HG03108 (cell line): ENCODE data around the gene DHRS3.

ENCODE experiments used
- ATAC-seq: cut with Tn5 transposase; IDR thresholded peaks from one replicate; pipeline ENCODE4 v1.9.1; 2021; ENCODE audit warnings: moderate library complexity; ENCODE audit not compliant: unreplicated experiment

DHRS3 gene

GRCh38 chr1:12617511-12617900 is 504 bp downstream of the DHRS3 start:
- ATAC-seq = no peak

DNA sequence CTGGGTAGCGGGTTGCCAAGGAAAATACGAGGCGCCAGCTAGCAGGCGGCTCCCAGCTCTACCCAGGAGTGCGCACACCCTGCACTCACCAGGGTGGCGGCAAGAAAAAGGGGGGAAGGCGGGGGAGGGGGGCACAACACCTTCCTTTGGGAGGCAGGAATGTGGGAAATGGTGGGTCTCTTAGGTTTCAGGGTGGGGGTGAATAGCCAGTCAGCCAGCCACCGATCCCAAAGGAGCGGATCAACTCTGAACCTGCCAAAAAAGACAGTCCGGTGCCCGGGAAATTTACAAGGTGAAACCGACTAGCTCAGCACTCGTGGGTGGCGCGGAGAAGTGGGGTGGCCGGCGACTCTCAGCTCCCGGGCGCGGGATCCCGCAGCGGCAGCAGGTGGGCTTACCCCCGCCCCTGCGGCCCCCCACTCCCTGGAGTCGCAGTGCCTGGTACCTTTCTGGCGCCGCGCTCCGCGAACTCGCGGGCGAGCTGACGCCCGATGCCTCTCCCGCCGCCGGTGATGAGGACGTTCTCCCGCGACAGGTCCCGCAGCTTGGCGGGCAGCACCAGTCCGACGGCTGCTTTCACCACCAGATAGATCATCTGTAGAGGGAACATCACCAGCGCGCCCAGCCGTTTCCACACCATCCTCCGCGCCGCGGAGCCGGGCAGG is 1.2 kb downstream of the DHRS3 start:
- ATAC-seq = no peak

GRCh38 chr1:12615865-12616708 is 1.9 kb downstream of the DHRS3 start:
- ATAC-seq = no peak

DNA sequence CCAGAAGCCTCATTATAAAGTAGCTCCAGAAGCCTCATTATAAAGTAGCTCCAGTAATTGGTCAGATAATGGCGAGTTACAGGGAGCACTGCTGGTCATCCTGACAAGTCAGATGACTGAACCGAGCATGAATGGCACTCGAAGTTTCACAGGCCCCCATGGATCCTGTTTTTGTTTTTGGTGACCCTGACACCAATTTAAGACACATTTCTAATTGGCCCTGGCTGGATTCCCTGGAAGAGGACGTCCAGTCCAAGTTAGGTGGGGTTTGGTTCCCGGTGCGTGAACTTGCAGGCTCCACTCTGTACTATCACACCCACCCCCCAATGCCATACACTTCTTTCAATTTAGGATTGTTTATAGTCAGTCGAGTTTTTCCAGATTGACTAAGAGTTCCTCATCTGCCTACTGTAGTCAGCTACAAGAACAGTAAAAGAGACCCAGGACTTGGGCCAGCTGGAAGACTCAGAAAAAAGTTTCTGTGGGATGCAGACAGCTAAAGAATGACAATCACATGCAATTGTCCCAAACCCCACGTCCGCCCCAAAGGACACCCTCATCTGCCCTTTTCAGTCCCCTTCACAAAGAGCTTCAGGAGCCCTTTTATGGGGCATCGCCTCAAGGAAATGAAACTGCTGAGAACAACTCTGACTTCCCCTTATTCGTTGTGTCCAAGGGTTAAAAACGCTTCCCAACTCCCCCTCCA is 2.7 kb downstream of the DHRS3 start:
- no peak for ATAC-seq

DNA sequence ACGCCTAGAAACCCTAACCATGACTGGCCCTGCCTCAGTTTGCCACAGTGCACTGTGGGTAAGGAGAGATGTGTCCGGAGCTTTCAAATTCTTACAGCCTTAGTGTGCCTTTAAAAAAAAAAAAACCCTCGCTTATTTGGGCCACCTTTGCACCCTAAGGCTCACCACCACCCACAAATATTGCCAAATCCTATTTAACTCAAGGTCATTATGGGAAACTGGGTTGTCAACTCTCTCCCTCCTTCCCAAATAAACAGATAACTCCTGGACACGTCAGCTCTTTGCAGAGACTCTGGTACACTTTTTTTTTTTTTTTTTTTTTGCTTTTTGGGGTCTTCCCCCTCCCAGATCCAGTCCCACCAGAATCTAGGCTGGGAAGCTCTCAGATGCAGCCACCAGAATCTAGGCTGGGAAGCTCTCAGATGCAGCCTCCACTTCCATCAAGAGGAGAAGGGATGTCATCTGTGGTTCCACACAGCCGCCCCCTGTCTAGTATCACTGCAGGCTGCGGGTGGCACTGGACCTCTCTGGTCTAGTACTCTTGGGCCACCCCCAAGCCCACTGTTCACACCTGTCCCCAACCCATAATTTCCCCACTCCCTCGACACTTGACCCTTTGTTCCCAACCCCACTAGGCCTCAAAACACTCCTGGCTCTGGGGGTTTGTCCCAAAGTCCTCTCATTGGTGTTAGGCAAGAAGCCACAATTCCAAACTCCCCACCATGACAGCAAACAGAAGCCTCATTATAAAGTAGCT is 3.4 kb downstream of the DHRS3 start:
- ATAC-seq = no peak

DNA sequence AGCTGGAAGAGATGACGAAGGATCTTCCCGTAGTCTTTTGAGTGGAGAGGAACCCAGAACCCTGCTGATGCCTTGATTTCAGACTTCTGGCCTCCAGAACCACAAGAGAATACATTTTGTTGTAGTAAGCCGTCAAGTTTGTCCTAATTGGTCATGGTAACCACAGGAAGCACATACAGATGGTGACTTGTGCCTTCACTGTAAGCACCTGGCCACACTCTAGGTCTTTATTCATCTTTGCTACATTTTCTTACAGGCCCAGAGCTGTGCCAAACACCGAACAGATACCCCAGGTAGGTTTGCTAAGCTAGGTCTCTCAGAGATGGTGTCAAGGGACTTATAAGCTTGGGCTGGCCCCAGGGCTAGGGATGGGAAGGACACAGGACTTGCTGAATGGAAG is 4.8 kb downstream of the DHRS3 start:
- ATAC-seq = no peak

GRCh38 chr1:12610941-12611340 is 7.1 kb downstream of the DHRS3 start:
- ATAC-seq = no peak

GRCh38 chr1:12610305-12610935 is 7.6 kb downstream of the DHRS3 start:
- no peak for ATAC-seq

GRCh38 chr1:12609469-12610003 is 8.5 kb downstream of the DHRS3 start:
- ATAC-seq = no peak

- ATAC-seq = no peak
These were observed 9.6 kb downstream of the DHRS3 start for GRCh38 chr1:12608311-12608957.

- no peak for ATAC-seq
These were observed 10.7 kb downstream of the DHRS3 start for GRCh38 chr1:12607263-12607662.

DNA sequence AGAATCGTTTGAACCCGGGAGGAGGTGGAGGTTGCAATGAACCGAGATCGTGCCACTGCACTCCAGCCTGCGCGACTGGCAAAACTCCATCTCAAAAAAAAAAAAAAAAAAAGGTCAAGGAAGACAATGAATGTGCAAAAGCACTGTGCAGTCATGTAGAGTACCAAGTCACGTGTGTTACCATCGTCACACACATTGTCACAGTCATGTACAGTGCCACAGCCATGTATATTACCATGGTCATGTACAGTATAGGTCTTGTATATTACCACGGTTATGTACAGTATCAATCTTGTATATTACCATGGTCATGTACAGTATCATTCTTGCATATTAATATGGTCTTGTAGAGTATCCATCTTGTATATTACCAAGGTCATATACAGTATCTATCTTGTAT is 13.0 kb downstream of the DHRS3 start:
- ATAC-seq = no peak

- ATAC-seq = no peak
These were observed 13.7 kb downstream of the DHRS3 start for GRCh38 chr1:12604114-12604874.

DNA sequence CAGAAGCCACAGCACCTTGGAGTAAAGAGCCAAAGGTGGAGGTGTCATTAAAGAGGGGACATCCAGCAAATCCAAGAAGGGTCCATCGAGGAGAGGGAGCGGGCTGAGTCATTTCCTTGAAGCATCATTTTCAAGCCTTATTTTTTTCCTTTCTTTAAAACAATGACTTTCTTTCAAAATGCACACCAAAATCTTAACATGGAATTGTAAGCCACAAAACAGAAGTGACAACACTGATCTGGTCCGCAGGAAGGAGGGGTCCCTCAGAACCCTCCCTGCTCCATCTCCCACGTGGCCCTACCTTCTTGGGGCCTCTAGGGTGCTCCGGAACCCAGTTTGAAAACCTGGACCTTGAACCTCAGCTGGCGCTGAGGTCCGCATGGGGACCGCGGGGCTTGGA is 14.8 kb downstream of the DHRS3 start:
- no peak for ATAC-seq

DNA sequence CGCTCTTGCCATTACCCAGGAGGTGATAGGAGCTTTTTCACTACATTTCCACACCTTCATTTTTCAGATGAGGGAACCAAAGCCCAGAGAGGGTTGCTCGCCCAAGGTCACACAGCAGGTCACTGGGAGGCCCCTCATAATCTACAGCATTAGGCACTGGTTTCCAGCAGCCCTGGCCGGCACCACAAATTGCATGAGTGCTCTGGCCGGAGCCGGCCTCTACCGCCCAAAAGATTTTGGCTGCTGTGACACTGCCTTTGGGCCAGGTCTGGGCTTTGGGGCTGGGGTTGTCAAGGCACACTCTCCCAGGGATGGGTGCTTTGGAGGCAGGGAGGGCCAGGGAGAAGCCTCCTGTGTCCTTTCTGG is 15.4 kb downstream of the DHRS3 start:
- ATAC-seq = no peak

- ATAC-seq = no peak
These were observed 16.0 kb downstream of the DHRS3 start for GRCh38 chr1:12601700-12602658.

DNA sequence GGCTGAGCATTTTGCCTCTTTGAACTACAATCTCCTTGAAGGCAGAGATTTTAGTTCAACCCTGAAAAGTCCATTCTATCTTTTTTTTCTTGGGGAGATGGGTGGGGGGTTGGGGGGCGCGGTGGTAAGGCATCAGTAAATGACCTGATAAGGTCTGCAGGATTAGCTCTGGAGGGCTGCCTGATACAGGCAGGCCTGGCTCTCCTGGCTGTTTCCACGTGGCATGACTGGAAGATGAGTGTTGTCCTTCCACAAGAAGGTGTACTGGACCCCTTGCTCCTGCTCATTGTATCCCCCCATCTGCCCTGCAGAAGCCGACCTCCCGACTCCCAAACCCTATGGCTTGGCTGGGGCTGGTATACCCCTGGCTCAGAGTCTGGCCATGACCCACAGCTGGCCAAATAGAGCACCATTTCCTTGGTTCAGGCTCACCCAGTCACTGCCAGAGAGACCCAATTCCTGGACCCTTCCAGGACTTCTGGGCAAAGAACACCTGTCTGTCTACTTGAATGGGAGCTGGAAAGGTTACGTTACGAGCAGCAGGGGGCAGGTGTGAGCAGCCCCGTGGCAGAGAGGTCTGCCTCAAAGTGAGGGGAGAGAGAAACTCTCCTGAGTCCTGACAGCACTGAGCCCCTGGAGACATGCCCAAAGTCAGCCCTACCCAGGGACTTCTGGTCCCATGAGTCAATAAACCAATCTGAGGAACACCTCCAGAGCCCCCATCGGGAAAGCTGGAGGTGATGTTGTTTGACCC is 17.0 kb downstream of the DHRS3 start:
- ATAC-seq = no peak
